HFF-Myc (cell line): Measurements from ENCODE around the gene FERMT3.
"Not testable (repeated sequence)": the region's sequence is repeated elsewhere in the genome, so short reads cannot be mapped to it uniquely, and the experiment has no call there.

Source experiments
- DNase-seq: peaks from one replicate; pipeline ENCODE4 v3.0.0-alpha.2; 2011; ENCODE audit warnings: low read depth; ENCODE audit errors: extremely low read depth
- H3K4me3 ChIP-seq: replicated peaks from 2 replicates; pipeline ENCODE4 v1.5.1; 2011; ENCODE audit warnings: low read depth, mild to moderate bottlenecking, control low read depth, low read length
- CTCF ChIP-seq: IDR thresholded peaks from 2 replicates; pipeline ENCODE4 v1.5.1; 2012; ENCODE audit warnings: mild to moderate bottlenecking, low read depth, low read length, control low read depth; ENCODE audit errors: missing control alignments

FERMT3 gene

DNA sequence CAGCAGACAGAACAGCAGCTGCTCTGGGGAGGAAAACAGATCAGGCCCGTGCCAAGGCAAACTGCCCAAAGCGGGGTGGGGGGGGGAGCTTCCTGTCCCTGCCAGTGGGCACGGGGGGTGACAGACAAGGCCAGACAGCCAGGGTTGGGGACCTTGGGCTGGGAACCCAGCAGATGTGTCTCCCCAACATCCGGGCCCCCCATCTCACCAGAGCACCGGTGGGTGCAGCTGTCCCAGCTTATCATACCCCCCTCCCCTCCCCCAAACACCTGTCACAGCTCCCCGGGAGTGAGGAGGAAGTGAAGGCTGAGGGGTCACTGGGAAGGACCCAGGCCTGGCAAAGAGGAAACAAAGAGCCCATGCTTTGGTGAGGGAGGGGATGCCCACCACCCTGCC is 38.9 kb downstream of the FERMT3 start:
- DNase-seq = no peak
- H3K4me3 ChIP-seq = peak overlapping the region; percentile 99
- TF ChIP-seq CTCF = no peak

DNA sequence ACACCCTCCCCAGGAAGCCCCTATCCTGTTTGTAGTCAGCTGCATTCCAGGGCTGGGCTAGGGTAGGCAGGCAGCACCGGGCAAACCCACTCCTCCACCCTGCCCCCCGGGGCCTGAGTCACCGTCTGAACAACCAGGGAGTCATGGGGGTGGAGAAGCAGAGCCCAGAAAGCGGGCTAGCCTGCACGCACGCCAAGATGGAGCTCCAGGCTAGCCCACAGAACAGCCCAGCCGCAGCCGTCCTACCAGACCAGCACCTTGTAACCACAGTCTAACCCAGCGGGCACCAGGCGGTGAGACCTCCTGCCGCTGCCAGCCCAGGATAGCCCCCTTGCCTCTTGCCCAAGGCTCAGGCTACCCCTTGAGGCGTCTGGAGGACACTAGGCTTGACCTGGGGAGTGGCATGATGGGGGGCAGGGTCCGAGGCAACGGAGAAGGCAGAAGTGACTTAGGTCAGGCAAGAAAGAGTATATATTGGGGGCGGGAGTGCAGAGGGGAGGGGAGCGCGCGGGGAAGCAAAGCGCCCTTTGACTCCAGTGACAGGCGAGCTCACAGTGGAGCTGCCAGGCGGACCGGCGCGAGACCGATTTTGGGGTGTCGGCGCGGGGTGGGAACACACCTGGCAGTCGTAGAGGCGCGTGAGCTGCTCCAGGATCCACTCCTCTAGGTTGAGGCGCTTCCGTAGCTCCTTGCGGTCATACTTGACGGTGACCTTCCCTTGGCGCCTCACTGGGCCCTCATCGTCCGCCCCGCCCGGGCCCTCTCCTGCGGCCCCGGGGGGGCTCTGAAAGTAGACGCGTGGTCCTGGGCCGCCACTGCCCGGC is 39.5 kb downstream of the FERMT3 start:
- no peak for DNase-seq

DNA sequence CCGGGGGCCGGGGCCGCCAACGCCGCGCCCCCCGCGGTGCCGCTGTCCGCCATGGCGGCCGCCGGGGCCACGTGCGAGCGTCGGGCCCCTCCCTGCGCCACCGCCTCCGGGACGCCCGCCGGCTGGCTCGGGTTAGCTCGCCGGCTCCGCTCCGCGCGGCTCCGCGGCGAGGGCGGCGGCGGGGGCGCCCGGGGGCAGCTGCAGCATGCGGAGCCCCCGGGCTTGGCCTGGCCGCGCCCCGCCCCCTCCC is 40.0 kb downstream of the FERMT3 start:
- DNase-seq = not testable (repeated sequence)
- peak overlapping the region; percentile 99 for H3K4me3 ChIP-seq

More for the DNA sequence above, 39.5 kb downstream of the FERMT3 start:
- TF ChIP-seq CTCF = no peak
- peak overlapping the region; percentile 99 for H3K4me3 ChIP-seq

DNA sequence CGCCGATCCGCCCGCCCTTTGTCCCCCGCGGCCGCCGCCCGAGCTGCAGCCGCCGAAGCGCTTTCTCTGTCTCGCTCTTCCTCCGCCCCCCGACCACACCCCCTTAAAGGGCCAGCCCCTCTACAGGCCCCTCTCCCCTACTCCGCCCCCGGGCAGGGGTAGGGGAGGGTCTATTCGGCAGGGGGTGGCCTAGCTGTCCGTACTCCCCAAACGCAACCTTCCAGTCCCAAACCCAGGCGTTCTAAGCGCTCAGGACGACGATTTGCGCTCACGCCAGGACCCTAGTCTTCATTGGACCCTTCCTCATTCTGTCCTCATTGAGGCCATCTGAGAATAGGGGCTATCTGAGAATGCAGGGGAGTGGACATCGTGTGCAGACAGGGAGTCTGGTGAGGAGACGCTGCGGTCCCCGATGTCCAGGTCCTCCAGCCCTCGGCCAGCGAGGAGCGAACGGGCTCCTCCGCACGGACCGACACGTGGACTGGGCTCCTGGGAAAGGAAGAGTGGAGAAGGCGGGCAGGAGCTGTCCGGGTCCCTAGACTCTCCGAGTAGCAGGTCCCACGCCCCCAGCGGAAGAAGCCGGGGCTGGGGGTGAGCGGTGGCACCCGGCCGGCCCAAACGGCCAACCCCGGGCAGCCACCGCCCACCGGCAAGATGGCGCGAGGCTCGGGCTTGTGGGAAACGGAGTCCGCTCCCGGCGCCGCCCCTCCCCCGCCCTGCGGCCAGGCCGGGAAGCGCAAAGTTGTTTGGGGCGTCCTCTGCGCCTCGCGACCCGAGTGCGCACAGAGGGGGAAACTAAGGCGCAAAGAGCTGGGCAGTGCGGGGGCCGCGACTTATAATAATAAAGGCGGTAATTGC is 40.6 kb downstream of the FERMT3 start, which contains the start of gene PPP1R14B:
TSS of gene PPP1R14B (minus strand) at position 73 of the 858 bp plus-strand sequence. CDS start 270 bp downstream, outside the sequence.
- peak within 1 kb of the TSS; percentile 99 for H3K4me3 ChIP-seq
- DNase-seq = no peak
- TF ChIP-seq CTCF = no peak

DNA sequence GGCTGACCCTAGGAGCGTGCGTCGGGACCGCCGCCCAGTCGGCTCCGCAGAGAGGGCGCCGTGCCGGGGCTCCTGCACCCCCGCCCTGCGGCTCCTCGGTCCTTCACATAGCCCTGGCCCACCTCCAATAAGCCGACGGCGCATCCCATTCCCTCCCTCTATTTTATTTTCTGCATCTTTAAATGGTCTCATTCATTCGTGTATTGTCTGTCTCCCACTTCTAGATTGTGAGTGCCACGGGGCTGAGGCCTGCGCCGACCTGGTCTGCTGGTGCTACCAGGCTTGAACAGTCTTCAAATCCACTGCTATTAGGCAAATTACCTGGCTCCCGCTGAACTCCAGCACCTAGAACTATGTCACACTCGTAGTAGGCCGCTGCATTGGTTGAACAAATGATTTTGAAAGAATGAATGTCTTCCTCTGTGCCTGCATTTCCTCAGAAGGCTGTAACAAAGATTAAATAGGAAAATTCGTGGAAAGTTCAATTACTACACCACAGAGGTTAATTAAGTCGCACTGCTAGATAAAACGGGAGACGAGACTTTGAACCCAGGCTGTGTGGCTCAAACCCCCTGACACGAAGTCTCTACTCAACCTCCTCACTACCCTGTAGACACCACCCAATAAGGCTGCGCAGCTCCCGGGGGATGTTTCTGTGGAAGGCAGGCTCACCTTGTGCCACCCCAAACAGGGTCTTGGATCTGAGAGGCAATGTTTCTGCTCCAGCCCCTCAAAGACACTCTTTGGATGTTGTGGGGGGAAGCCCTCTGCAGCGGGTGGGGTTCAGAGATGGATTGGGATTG is 41.4 kb downstream of the FERMT3 start:
- TF ChIP-seq CTCF = no peak
- DNase-seq = no peak
- peak overlapping the region; percentile 62 for H3K4me3 ChIP-seq

- DNase-seq = no peak
- no peak overlapping the region for H3K4me3 ChIP-seq
- TF ChIP-seq CTCF = no peak
Observed at GRCh38 chr11:64248578-64248977, 42.1 kb downstream of the FERMT3 start.

- no peak for DNase-seq
- H3K4me3 ChIP-seq = no peak overlapping the region
- TF ChIP-seq CTCF = no peak
Observed at GRCh38 chr11:64249038-64249437, 42.5 kb downstream of the FERMT3 start.
